Activated CD4-positive, alpha-beta T cell treated with anti-CD3 and anti-CD28 coated beads, Interleukin-2, Interleukin-4, amounts not matched to agents 100 ng/mL and 50 ng/mL, durations not matched to agents 16 hours and 8 hours (primary cell): Measurements from ENCODE around the gene SIAE.

Experiments used
- DNase-seq: peaks from one replicate; pipeline ENCODE4 v3.0.0-alpha.2; 2020; ENCODE audit warnings: low spot score

Gene SIAE, protein sequence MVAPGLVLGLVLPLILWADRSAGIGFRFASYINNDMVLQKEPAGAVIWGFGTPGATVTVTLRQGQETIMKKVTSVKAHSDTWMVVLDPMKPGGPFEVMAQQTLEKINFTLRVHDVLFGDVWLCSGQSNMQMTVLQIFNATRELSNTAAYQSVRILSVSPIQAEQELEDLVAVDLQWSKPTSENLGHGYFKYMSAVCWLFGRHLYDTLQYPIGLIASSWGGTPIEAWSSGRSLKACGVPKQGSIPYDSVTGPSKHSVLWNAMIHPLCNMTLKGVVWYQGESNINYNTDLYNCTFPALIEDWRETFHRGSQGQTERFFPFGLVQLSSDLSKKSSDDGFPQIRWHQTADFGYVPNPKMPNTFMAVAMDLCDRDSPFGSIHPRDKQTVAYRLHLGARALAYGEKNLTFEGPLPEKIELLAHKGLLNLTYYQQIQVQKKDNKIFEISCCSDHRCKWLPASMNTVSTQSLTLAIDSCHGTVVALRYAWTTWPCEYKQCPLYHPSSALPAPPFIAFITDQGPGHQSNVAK

DNA sequence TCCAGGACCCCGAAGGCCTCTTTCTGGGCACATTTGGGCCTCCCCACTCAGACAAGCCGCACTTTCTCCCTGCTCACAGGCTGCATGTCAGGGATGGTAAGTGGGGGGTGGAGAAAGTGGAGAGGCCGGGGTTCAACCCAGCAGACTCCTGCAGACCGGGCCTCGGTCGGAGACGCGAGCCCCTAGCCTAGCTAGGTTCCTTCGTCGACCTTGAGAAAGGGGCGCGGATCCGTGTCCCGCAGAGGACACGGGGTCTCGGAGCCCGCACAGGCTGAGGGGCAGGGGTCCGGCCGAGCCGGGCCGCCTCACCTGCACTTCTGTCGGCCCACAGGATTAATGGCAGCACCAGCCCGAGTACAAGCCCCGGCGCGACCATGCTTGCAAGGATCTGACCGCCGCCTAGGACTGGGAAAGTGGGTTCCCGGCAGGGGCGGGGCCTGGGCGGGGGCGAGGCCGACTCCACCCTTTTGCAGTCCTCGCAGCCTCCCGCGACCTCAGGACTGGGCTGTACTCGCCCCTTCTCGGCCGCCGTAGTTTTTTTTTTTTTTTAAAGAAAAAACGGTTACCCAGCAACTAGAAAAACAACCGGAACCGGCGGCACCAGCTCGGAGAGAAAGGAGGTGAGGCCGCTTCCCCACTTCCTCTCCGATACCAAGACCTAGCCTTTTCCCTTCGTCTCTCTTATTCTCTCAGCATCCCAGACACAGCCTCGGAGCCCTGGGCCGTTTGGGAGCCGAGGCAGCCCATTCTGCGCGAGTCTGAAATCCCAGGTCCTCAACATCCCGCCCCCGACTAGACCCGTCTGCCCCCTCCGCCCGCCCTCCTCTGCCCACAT is at the start of gene SIAE, which contains the start of gene SPA17:
Gene SIAE (minus strand): TSS at position 407 of the 835 bp plus-strand sequence. CDS start 31 bp downstream, at position 376.
Gene SPA17 (plus strand): TSS at position 572 of the 835 bp plus-strand sequence. CDS start 1,361 bp downstream, outside the sequence.
- DNase-seq = peak; percentile 92

GRCh38 chr11:124722176-124722575 is 48.6 kb upstream of the SIAE start:
- DNase-seq = no peak

- DNase-seq = no peak
These were observed 46.0 kb upstream of the SIAE start for GRCh38 chr11:124719534-124719933.

DNA sequence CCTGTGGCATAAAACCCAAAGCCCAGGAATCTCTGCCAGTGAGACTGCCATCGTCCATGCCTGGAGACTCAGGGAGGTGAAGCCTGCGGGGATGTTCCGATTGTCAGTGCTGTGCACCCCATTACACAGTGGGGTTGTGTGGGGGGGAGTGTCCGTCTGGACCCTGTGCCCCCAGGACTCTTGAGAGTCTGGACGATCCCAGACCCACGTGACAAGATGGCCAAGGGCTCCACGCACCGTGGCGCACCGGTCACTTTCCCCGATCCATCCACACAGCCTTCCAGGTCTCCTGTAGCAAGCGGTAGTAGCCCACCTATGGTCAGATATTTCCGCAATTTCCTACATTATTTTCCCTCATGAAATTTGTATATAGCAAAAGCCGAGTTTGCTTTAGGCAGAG is 45.3 kb upstream of the SIAE start:
- no peak for DNase-seq

GRCh38 chr11:124717786-124718651 is 44.5 kb upstream of the SIAE start:
- no peak for DNase-seq

DNA sequence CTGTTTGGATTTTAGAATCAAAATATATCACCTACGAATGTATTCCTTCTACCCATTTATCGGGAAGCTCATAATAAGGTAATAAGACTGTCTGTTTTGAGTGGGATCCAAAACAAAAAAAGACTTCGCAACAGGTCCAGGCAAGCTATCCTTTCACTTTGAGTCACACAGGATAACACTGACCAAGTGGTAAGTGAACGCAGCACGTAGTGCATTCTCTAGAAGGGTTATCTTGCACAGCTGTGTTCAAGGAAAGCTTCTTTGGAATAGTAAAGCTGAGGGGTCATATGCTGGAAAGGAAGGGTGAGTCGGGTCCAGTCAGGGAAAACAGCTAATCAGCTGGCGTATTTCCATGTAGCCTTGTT is 43.9 kb upstream of the SIAE start:
- DNase-seq = no peak

- no peak for DNase-seq
These were observed 43.1 kb upstream of the SIAE start for GRCh38 chr11:124716591-124716990.

DNA sequence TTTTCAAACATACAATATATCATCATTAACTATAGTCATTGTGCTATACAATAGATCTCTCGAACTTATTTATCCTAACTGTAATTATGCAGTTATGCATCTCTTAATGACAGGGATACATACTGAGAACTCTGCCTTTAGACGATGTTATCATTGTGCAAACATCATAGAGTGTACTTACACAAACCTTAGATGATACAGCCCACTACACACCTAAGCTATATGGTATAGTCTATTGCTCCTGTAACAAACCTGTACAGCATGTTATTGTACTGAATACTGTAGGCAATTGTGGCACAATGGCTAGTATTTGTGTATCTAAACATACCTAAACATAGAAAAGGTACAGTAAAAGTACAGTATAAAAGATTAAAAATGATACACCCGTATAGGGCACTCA is 38.9 kb upstream of the SIAE start:
- DNase-seq = no peak

DNA sequence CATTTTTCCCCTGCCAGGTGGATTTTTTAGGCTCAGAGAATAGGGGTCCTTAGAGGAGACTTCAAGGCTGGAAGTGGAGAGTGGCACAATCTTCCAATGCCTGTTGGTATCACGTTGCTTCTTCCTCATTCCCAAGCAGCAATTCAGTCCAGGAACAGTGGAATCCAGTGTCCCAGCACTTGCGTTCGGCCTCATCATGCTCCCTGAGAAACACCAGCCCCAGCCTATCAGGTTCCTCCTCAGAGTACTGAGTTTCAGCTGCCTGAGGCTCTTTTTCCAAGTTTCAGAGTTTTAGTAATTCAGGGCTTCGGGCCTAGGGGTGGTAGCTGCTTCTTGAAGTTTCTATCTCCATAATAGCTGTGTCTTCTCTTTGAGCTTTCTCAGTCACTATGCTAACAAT is 34.3 kb upstream of the SIAE start:
- no peak for DNase-seq

- no peak for DNase-seq
These were observed 26.5 kb upstream of the SIAE start for GRCh38 chr11:124700028-124700427.

DNA sequence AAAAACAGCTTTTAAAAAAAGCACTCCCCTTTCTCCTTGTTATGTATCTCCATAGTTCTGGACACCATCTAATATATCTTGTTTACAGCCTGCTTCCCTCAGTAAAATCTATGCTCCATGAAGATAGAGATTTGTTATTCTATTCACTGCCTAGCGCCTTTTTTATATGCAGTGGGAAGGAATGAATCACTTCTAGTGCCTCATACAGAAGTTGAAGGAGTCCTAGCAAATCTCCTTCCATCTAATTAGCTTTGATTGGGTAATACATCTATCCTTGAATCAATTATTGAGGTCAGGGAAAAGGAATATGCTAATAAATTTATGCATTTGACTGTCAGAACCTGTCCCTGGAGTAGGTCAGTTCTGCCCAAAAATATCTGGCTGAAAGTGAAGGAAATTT is 26.0 kb upstream of the SIAE start:
- DNase-seq = no peak

DNA sequence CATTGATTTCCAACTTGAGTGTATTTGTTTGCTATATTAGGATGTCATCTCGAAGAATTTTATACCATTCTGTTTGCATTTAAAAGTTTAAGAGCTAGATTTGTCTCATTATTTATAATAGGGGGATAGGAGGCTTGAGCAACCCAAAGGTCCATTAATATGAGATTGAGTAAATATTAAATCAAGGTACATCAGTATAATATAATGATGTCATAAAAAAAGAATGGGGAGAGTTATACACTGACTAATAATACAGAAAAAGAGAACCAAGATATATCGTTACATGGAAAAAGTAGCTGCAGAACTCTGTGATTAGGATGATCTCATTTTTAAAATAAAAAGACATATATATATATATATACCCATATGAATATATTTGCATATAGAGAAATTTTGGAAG is 19.6 kb upstream of the SIAE start:
- DNase-seq = no peak

DNA sequence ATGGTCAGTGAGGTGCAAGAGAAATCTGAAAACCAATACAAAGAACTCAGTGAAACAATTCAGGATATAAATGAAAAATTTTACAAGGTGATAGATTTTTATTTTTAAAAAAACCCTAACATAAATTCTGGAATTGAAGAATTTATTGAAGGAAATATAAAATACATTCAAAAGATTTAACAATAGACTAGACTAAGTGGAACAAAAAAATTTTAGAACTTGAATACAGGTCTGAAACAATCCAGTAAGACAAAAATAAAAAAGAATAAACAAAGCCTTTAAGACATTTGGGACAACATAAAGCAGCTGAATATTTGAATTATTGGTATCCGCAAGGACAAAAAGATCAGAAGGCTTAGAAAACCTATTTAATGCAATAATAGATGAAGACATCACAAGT is 8.9 kb upstream of the SIAE start:
- no peak for DNase-seq

DNA sequence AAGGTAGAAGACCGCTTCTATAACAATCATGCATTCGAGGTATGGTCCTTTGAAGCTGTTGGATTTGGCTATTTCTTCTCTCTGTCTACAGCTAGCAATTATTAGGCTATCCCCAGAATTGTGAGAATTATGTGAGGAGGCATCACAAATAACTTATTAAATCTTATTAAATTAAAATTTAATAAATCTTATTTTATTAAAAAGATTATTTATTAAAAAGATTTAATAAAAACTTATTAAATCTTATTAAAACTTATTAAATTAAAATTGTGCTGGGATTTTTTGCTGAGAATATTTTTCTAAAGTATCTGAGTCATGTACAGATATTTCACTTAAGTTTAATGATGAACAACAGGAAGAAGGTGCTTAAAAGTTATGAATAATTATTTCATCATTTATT is 7.9 kb upstream of the SIAE start:
- DNase-seq = no peak

GRCh38 chr11:124678416-124678815 is 4.9 kb upstream of the SIAE start:
- no peak for DNase-seq

DNA sequence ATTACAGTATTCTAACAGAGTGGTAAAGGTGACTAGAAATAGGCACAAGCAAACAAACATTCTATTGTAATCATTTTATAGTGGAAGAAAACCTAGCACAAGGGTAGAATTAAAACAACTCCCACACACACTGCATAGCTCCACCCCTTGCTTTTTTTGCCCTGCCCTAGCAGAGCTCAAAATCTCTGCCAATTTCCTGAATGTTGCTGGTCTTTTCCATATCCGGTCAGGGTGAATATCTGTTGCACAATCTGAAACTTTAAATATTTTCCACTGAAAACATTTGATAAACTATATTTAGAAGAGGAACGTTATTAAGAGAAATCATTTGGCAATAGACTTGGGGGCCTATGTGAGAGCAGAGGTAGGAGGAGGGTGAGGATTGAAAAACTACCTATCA is 2.8 kb upstream of the SIAE start:
- no peak for DNase-seq

DNA sequence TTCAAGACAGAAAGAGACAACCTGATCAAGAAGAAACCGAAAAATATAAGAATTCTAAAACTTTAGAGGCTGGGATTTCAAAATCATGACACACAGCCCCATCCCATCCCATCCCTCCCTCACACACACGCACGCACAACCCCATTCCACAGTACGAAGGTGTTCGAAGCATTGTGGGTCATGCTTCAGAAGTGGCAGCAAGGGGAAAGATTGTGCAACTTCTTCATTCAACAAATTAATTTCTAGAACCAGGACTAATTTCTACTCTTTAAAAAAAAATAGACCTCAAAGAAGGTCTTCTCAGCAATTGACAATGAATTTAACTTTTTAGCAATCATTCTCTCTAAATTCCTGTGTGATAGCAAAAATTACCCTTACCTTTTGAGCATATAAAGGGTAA is 1.0 kb upstream of the SIAE start:
- DNase-seq = no peak

DNA sequence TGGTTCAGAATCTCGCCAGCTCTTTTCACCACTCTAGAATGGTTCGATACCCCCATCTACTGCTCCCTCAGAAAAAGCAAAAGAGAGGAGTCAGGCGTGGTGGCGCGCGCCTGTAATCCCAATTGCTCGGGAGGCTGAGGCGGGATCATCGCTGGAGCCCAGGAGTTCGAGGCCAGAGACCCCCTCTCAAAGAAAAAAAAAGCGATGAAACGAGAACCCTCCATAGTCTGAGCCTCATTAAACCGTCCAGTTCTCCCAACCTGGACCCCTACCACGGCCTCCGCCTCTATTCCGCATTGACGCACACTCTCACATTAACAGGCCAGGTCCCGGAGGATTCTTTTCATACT is 604 bp upstream of the SIAE start:
- no peak for DNase-seq

GRCh38 chr11:124672536-124673215 is 863 bp downstream of the SIAE start:
- no peak for DNase-seq

DNA sequence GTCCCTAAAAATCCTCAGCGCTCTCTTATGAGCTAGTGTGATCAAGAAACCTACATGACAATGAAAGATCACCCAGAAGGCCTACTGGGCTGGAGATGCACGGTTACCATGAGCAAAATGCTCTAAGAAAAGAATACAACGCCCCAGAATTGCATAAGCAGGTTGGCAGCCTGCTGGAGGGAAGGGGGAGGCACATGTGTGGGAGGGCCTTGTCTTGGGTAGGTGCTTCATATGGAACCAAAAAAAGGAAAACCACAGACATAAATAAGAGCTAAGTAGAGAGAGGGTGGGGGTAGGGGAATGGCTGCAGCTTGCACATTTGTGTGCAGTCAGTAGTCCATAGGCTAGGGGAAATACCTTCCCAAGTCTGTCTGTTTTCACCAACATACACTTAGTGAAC is 2.8 kb downstream of the SIAE start:
- peak; percentile 4 for DNase-seq

DNA sequence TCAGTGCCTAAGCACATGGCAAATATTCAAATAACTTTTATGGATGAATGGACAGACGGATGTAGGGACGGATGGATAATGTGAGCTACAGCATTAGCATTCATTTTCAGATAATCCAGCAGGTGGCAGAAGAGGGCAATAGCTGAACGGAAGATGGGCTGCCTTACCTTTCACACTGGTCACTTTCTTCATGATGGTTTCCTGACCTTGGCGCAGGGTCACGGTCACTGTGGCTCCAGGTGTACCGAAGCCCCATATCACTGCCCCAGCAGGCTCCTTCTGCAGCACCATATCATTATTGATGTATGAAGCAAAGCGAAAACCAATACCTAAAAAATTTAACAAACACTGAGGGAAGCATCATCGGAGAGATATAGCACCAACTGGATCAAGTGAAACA is 4.3 kb downstream of the SIAE start:
- peak; percentile 59 for DNase-seq

GRCh38 chr11:124667601-124668000 is 5.9 kb downstream of the SIAE start:
- DNase-seq = no peak
